ENCODE data around the gene GTF2IRD1.

The GTF2IRD1 gene, protein sequence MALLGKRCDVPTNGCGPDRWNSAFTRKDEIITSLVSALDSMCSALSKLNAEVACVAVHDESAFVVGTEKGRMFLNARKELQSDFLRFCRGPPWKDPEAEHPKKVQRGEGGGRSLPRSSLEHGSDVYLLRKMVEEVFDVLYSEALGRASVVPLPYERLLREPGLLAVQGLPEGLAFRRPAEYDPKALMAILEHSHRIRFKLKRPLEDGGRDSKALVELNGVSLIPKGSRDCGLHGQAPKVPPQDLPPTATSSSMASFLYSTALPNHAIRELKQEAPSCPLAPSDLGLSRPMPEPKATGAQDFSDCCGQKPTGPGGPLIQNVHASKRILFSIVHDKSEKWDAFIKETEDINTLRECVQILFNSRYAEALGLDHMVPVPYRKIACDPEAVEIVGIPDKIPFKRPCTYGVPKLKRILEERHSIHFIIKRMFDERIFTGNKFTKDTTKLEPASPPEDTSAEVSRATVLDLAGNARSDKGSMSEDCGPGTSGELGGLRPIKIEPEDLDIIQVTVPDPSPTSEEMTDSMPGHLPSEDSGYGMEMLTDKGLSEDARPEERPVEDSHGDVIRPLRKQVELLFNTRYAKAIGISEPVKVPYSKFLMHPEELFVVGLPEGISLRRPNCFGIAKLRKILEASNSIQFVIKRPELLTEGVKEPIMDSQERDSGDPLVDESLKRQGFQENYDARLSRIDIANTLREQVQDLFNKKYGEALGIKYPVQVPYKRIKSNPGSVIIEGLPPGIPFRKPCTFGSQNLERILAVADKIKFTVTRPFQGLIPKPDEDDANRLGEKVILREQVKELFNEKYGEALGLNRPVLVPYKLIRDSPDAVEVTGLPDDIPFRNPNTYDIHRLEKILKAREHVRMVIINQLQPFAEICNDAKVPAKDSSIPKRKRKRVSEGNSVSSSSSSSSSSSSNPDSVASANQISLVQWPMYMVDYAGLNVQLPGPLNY

DNA sequence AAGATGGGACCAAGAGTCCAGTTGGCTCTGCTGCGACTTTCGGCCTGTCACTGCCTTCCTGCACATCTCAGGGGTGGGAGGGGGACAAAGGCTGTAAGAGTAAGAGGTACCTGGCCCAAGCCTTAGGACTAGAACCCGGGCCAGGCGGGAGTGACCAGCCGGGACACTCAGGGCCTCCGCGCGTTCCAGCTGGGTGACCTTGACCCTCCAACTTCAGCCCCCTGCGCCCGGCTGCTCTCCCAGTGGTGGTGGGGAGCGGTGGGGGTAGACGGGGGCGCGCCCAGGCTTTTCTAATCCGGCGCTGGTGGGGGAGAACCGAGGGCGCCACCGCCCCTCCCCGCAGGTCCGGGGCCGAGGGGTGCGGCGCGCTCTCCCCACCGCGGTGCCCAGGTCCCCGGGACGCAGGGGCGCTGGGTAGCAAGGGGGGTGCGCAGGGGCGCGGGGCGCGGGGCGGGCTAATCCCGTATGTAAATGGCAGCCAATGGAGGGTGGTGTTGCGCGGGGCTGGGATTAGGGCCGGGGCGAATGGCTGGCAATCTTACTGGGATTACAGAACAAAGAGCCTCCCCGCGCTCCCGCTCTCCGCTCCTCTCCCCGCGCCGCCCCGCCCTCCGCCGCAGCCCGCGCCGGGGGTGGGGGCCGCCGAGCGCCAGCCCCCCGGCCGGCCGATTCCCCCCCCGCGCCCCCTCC is at the start of gene GTF2IRD1:
TSS of gene GTF2IRD1 (plus strand) at position 585 of the 690 bp plus-strand sequence. CDS start 54,175 bp downstream, outside the sequence.
- peak within 1 kb of the TSS; percentile 28 for H3K4me3 ChIP-seq (ENCODE audit: low read depth, low read length)
- TF ChIP-seq POLR2A (IDR thresholded peaks at IDR 0.05; ENCODE audit: extremely low read depth, insufficient read length) = no peak
- TF ChIP-seq, protein P1, sequence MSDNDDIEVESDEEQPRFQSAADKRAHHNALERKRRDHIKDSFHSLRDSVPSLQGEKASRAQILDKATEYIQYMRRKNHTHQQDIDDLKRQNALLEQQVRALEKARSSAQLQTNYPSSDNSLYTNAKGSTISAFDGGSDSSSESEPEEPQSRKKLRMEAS (IDR thresholded peaks at IDR 0.05; ENCODE audit: low read depth, low read length) = no peak
- no peak for TF ChIP-seq MYC (IDR thresholded peaks at IDR 0.05; ENCODE audit: low read depth, low read length)
- TF ChIP-seq, protein P2, sequence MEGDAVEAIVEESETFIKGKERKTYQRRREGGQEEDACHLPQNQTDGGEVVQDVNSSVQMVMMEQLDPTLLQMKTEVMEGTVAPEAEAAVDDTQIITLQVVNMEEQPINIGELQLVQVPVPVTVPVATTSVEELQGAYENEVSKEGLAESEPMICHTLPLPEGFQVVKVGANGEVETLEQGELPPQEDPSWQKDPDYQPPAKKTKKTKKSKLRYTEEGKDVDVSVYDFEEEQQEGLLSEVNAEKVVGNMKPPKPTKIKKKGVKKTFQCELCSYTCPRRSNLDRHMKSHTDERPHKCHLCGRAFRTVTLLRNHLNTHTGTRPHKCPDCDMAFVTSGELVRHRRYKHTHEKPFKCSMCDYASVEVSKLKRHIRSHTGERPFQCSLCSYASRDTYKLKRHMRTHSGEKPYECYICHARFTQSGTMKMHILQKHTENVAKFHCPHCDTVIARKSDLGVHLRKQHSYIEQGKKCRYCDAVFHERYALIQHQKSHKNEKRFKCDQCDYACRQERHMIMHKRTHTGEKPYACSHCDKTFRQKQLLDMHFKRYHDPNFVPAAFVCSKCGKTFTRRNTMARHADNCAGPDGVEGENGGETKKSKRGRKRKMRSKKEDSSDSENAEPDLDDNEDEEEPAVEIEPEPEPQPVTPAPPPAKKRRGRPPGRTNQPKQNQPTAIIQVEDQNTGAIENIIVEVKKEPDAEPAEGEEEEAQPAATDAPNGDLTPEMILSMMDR (IDR thresholded peaks at IDR 0.05; ENCODE audit: low read depth, low read length) = no peak
- peak; percentile 86 for DNase-seq (ENCODE audit: low read depth)

DNA sequence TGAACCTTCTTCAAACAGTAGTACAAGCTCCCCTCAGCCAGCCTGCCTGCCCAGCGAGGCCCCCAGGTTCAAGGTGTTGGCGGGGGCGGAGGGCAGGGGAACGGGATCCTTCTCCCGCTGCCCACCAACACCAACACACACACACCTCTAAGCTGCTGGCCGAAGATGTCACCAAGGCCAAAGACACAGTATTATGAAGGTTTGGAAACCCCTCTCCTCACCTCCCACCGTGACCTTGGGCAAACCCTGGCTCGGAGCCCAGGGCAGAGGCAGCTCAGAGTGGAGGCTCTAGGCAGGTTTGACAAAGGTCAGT is 49.4 kb upstream of the GTF2IRD1 start:
- DNase-seq (ENCODE audit: low read depth) = no peak
- no peak overlapping the region for H3K4me3 ChIP-seq (ENCODE audit: low read depth, low read length)
- TF ChIP-seq, protein P2 (IDR thresholded peaks at IDR 0.05; ENCODE audit: low read depth, low read length) = no peak
- TF ChIP-seq POLR2A (IDR thresholded peaks at IDR 0.05; ENCODE audit: extremely low read depth, insufficient read length) = no peak
- TF ChIP-seq, protein P1 (IDR thresholded peaks at IDR 0.05; ENCODE audit: low read depth, low read length) = no peak
- no peak for TF ChIP-seq MYC (IDR thresholded peaks at IDR 0.05; ENCODE audit: low read depth, low read length)

DNA sequence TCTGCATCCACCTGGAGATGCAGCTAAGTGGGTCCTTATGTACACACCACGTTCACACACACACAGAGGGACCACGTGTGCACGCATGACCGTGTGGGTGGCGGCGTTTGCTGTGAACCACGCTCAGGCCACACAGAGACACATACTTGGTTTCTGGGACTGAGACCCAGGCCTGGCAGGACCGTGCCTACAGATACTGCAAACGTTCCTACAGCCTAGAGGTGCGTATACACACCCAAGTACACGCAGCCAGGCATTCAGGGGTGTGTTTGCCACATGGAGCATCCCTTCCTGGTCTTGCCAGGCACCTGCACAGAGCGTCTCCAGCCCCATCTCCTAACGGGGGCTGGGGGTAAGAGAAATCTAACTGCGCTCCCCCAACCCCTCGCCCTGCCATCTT is 49.0 kb upstream of the GTF2IRD1 start:
- no peak for DNase-seq (ENCODE audit: low read depth)
- TF ChIP-seq, protein P2 (IDR thresholded peaks at IDR 0.05; ENCODE audit: low read depth, low read length) = no peak
- TF ChIP-seq, protein P1 (IDR thresholded peaks at IDR 0.05; ENCODE audit: low read depth, low read length) = no peak
- TF ChIP-seq POLR2A (IDR thresholded peaks at IDR 0.05; ENCODE audit: extremely low read depth, insufficient read length) (no peak), MYC (IDR thresholded peaks at IDR 0.05; ENCODE audit: low read depth, low read length) (no peak)
- H3K4me3 ChIP-seq (ENCODE audit: low read depth, low read length) = peak overlapping the region; percentile 75

DNA sequence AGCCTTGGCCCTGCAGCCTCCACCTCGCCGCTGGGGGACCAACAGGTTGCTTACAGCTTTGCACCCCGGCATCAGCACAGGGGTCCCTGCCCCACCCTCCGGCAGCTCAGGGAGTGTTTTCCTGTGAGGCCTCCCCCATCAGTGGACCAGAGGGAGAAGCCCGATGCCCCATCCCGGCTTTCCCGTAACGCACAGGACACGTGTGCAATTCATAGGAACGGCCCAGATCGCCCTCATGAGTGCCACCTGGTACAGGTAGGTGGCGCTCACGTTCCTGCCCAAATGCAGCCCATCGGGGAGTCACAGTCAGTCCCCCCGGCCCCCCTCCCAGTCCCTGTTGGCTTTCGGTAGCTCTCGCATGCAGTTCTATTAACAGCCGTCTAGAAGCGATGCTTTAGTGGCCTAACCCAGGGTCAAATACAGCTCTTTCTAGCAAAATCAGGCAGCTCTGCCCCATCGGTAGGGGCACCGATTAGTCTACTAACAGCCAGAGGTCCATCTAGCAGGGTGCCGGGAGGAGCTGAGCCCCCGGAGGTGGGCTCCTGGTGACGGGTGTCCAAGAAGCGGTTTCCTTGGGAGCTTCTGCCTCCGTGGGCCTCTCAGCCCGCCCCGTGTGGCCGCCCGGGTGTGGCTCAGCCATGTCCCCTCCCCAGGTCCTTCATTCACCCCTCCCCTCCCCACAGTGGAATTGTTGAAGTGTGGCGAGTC is 48.4 kb upstream of the GTF2IRD1 start:
- peak; percentile 97 for DNase-seq (ENCODE audit: low read depth)
- peak overlapping the region; percentile 75 for H3K4me3 ChIP-seq (ENCODE audit: low read depth, low read length)

More for the DNA sequence above, 48.4 kb upstream of the GTF2IRD1 start:
- TF ChIP-seq, protein P1 (IDR thresholded peaks at IDR 0.05; ENCODE audit: low read depth, low read length) = peak; percentile 95
- TF ChIP-seq MYC (IDR thresholded peaks at IDR 0.05; ENCODE audit: low read depth, low read length) = peak; percentile 96
- TF ChIP-seq POLR2A (IDR thresholded peaks at IDR 0.05; ENCODE audit: extremely low read depth, insufficient read length) = peak; percentile 76
- TF ChIP-seq, protein P2 (IDR thresholded peaks at IDR 0.05; ENCODE audit: low read depth, low read length) = peak; percentile 90

Data from NB4 (cell line).